ENCODE data around the gene FASTK. TPM values are rescaled to one million over a fixed set of nuclear protein-coding genes. Genes with fewer than 3 reads are reported as not detected.
A peak's percentile ranks its signal among the peaks of the same experiment; 100 is the strongest.

Gene FASTK
- total RNA-seq, 1 donor: 87.6 TPM

DNA sequence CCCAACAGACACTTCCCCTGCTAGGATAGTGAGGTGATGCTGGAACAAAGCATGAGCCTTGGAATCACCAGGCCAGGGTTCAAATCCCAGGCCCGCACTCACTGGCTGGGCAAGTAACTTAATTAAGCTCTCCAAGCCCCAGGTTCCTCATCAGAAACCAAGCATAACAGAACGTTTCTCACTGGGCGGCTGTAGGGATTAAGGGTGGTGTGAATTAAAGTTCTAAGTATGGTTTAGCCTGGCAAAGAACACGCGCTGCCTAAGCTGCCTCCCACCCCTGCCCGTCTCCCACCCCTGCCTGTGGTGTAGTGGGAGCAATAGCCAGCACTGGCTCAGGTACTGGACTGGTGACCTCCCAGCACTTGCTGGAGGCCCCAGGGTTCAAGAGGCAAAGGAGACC, 15.6 kb downstream of the FASTK start:
- Histone ChIP-seq H3K27me3 (ENCODE audit: insufficient read depth, low read length) (no peaks in the 10 kb centered on the region), H3K27ac (ENCODE audit: low read depth, low read length) (no peak overlapping the region), H4K20me1 (ENCODE audit: insufficient read depth, low read length) (peaks cover 26% of the 10 kb centered on the region), H3K36me3 (ENCODE audit: insufficient read depth, low read length) (peaks cover 48% of the 10 kb centered on the region), H3K4me1 (ENCODE audit: insufficient read depth, low read length) (peaks cover 25% of the 10 kb centered on the region), H2AFZ (ENCODE audit: low read length) (no peak overlapping the region), H3K4me2 (ENCODE audit: insufficient read depth, low read length) (no peak overlapping the region), H3K9me3 (ENCODE audit: low read depth, low read length) (no peaks in the 10 kb centered on the region), H3K4me3 (ENCODE audit: insufficient read depth, low read length) (no peak overlapping the region), H3K79me2 (ENCODE audit: insufficient read depth, low read length) (peaks cover 42% of the 10 kb centered on the region)
- no peak for DNase-seq (ENCODE audit: insufficient read length, low spot score, missing footprints)
- TF ChIP-seq, protein P1, sequence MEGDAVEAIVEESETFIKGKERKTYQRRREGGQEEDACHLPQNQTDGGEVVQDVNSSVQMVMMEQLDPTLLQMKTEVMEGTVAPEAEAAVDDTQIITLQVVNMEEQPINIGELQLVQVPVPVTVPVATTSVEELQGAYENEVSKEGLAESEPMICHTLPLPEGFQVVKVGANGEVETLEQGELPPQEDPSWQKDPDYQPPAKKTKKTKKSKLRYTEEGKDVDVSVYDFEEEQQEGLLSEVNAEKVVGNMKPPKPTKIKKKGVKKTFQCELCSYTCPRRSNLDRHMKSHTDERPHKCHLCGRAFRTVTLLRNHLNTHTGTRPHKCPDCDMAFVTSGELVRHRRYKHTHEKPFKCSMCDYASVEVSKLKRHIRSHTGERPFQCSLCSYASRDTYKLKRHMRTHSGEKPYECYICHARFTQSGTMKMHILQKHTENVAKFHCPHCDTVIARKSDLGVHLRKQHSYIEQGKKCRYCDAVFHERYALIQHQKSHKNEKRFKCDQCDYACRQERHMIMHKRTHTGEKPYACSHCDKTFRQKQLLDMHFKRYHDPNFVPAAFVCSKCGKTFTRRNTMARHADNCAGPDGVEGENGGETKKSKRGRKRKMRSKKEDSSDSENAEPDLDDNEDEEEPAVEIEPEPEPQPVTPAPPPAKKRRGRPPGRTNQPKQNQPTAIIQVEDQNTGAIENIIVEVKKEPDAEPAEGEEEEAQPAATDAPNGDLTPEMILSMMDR (IDR thresholded peaks at IDR 0.05; ENCODE audit: extremely low read depth, low read depth, low read length): no peak

DNA sequence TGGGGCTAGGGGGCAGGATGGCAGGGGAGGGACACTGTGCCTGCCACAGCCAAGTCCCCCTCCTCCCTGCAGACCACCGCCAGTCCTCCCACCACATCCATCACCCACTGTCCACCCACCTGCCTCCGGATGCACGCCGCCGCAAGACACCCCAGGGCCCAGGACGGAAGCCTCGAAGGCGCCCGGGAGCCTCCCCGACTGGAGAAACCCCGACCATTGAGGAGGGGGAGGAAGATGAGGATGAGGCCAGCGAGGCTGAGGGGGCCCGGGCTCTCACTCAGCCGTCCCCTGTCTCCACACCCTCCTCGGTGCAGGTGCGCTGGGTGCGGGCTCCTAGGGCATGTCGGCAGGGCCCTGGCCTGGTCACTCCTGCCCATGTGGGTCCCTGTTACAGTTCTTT, 16.2 kb downstream of the FASTK start:
- Histone ChIP-seq H3K4me1 (ENCODE audit: insufficient read depth, low read length) (peaks cover 25% of the 10 kb centered on the region), H3K4me3 (ENCODE audit: insufficient read depth, low read length) (no peak overlapping the region), H3K27me3 (ENCODE audit: insufficient read depth, low read length) (no peaks in the 10 kb centered on the region), H4K20me1 (ENCODE audit: insufficient read depth, low read length) (peaks cover 26% of the 10 kb centered on the region), H3K27ac (ENCODE audit: low read depth, low read length) (no peak overlapping the region), H2AFZ (ENCODE audit: low read length) (no peak overlapping the region), H3K79me2 (ENCODE audit: insufficient read depth, low read length) (peaks cover 43% of the 10 kb centered on the region), H3K4me2 (ENCODE audit: insufficient read depth, low read length) (no peak overlapping the region), H3K9me3 (ENCODE audit: low read depth, low read length) (no peaks in the 10 kb centered on the region), H3K36me3 (ENCODE audit: insufficient read depth, low read length) (peaks cover 42% of the 10 kb centered on the region)
- TF ChIP-seq, protein P1 (IDR thresholded peaks at IDR 0.05; ENCODE audit: extremely low read depth, low read depth, low read length): no peak
- no peak for DNase-seq (ENCODE audit: insufficient read length, low spot score, missing footprints)

DNA sequence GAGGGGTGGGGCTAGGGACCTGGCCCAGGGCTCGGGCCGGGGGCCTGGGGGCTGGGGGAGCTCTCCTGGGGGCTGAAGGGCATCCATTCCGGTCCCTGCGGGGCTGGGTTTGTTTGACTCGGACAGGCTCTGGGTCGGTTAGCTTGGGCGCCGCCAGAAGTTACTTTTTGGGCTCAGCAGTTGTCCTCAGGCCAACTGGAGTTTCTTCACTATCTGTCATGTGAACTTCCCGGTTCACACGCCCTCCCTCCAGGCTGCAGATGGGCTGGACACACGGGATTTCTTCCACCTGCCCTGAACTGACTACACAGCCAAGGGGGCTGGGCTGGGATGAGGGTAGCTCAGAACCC, 17.4 kb downstream of the FASTK start:
- peaks cover 26% of the 10 kb centered on the region for H4K20me1 ChIP-seq (ENCODE audit: insufficient read depth, low read length)
- H3K36me3 ChIP-seq (ENCODE audit: insufficient read depth, low read length): peaks cover 30% of the 10 kb centered on the region
- H3K9me3 ChIP-seq (ENCODE audit: low read depth, low read length): no peaks in the 10 kb centered on the region
- no peaks in the 10 kb centered on the region for H3K27me3 ChIP-seq (ENCODE audit: insufficient read depth, low read length)
- peak overlapping the region; percentile 51 for H3K27ac ChIP-seq (ENCODE audit: low read depth, low read length)
- TF ChIP-seq, protein P1 (IDR thresholded peaks at IDR 0.05; ENCODE audit: extremely low read depth, low read depth, low read length): no peak
- H3K4me2 ChIP-seq (ENCODE audit: insufficient read depth, low read length): no peak overlapping the region
- H3K4me1 ChIP-seq (ENCODE audit: insufficient read depth, low read length): peaks cover 36% of the 10 kb centered on the region
- peak overlapping the region; percentile 25 for H3K4me3 ChIP-seq (ENCODE audit: insufficient read depth, low read length)
- DNase-seq (ENCODE audit: insufficient read length, low spot score, missing footprints): no peak
- H3K79me2 ChIP-seq (ENCODE audit: insufficient read depth, low read length): peaks cover 43% of the 10 kb centered on the region
- H2AFZ ChIP-seq (ENCODE audit: low read length): no peak overlapping the region

DNA sequence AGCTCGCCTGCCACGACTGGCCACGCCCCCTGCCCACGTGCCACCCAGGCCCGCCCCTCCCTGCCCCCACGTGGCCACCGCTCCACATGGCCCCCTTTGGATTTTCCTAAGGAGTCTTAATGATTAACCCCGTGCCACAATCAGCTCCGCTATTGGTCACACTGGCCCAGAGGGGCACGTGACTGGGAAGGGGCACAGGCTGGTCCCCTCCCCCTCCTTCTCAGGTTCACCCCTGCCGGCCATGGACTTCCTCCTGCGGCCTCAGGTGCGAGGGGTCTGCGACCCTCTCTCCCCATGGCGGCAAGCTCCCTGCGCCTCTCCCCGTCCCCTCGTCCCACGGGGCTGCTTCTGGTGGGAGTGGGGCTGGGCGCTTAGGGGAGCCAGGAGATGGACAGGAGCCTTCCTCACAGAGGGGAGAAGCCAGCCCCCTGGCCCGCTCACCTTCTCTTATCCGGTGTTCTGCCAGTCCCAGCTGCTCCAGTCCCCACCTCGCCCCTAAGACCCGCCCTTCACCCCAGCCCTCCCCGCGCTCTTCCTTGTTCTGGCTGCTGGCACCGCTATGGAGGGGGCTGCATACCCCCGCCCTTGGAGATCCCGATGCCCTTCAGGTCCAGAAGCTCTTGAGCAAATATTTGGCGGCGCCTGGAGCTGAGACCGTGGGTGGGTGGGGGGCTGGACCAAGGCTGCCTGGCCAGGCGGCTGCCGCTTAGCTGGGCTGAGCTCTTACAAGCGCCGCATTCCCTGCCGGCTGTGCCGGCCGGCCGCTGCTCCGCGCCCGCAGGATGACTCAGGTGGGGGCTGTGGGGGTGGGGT, 18.0 kb downstream of the FASTK start:
- Histone ChIP-seq H3K27me3 (ENCODE audit: insufficient read depth, low read length) (no peaks in the 10 kb centered on the region), H3K4me1 (ENCODE audit: insufficient read depth, low read length) (peaks cover 38% of the 10 kb centered on the region), H2AFZ (ENCODE audit: low read length) (no peak overlapping the region), H3K36me3 (ENCODE audit: insufficient read depth, low read length) (peaks cover 25% of the 10 kb centered on the region), H3K4me2 (ENCODE audit: insufficient read depth, low read length) (peak overlapping the region; percentile 32), H3K27ac (ENCODE audit: low read depth, low read length) (peak overlapping the region; percentile 51), H4K20me1 (ENCODE audit: insufficient read depth, low read length) (peaks cover 26% of the 10 kb centered on the region), H3K9me3 (ENCODE audit: low read depth, low read length) (no peaks in the 10 kb centered on the region), H3K79me2 (ENCODE audit: insufficient read depth, low read length) (peaks cover 43% of the 10 kb centered on the region), H3K4me3 (ENCODE audit: insufficient read depth, low read length) (peak overlapping the region; percentile 13)
- peak; percentile 98 for DNase-seq (ENCODE audit: insufficient read length, low spot score, missing footprints)
- TF ChIP-seq, protein P1 (IDR thresholded peaks at IDR 0.05; ENCODE audit: extremely low read depth, low read depth, low read length): no peak
